GM13976 (cell line): ENCODE measurements around the gene RAD51B.
"Not testable (repeated sequence)": the region's sequence is repeated elsewhere in the genome, so short reads cannot be mapped to it uniquely, and the experiment has no call there.

ENCODE experiments used
- DNase-seq: peaks from one replicate; pipeline ENCODE4 v3.0.0; 2012; ENCODE audit warnings: low spot score
- in situ Hi-C: fragments of 300-500 bp; cut with MboI; formaldehyde crosslinking; loops from one replicate; pipeline ENCODE4 v1.12.0; 2022; ENCODE audit warnings: low sequenced_read_pairs, mixed read lengths, inconsistent platforms; ENCODE audit not compliant: unreplicated experiment
- TF ChIP-seq, protein P1 (sequence below): IDR thresholded peaks from 2 replicates; pipeline ENCODE4 v1.5.1; 2012; ENCODE audit warnings: borderline replicate concordance, mild to moderate bottlenecking; ENCODE audit not compliant: insufficient read depth; ENCODE audit errors: extremely low read depth, missing control alignments, control extremely low read depth

Gene RAD51B

DNA sequence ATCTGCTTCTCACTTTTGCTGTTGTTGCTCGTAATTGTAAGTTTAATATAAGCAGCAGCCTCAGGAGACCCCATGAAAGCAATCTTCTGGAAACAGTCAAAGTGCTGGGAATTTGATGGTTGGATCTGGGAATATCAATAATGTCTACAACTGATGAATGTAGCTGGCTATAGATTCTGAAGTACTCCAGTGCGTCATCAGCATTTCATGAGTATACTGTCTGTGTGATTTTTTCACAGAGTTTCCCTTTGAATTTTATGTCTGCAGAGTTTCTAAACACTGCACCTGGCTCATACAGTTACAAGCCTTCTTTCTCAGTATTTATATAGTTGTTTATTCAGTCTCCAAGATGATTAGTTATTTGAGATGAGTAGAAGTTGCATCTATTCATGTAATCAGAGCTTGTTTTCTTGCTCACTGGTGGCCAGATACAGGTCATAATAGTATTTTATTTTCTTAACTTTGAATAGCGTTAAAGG lies 222.3 kb downstream of the RAD51B start:
- in situ Hi-C loops: no loop called here
- TF ChIP-seq, protein P1, sequence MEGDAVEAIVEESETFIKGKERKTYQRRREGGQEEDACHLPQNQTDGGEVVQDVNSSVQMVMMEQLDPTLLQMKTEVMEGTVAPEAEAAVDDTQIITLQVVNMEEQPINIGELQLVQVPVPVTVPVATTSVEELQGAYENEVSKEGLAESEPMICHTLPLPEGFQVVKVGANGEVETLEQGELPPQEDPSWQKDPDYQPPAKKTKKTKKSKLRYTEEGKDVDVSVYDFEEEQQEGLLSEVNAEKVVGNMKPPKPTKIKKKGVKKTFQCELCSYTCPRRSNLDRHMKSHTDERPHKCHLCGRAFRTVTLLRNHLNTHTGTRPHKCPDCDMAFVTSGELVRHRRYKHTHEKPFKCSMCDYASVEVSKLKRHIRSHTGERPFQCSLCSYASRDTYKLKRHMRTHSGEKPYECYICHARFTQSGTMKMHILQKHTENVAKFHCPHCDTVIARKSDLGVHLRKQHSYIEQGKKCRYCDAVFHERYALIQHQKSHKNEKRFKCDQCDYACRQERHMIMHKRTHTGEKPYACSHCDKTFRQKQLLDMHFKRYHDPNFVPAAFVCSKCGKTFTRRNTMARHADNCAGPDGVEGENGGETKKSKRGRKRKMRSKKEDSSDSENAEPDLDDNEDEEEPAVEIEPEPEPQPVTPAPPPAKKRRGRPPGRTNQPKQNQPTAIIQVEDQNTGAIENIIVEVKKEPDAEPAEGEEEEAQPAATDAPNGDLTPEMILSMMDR: no peak
- no peak for DNase-seq

GRCh38 chr14:68042586-68043210 lies 223.1 kb downstream of the RAD51B start:
- DNase-seq: no peak
- TF ChIP-seq, protein P1: no peak

GRCh38 chr14:68043752-68044151 lies 224.2 kb downstream of the RAD51B start:
- TF ChIP-seq, protein P1: no peak
- in situ Hi-C loops: no loop called here
- DNase-seq: no peak

More at GRCh38 chr14:68042586-68043210, 223.1 kb downstream of the RAD51B start:
- in situ Hi-C loops: no loop called here

GRCh38 chr14:68047906-68048305 lies 228.3 kb downstream of the RAD51B start:
- TF ChIP-seq, protein P1: no peak
- DNase-seq: no peak
- in situ Hi-C loops: no loop called here

- DNase-seq, in situ Hi-C loops: not testable (repeated sequence)
These were observed 229.2 kb downstream of the RAD51B start for GRCh38 chr14:68048815-68049214.

DNA sequence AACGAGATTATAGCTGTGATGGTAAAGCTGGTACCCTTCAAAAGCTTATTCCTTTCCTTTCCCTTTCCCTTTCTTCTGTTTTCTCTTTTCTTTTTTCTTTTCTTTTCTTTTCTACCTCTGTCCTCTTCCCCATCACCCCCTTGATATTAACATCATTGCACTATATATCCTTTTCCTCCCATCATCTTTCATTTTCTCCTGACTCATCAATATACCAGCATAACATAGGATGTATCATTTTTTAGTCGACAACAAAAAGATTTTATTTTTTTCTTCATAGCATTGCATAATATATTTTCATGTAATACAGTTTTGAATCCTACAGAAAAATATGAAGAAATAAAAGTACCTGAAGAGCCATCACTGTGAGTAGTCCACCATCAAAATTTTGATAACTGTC lies 230.6 kb downstream of the RAD51B start:
- in situ Hi-C loops: no loop called here
- TF ChIP-seq, protein P1: no peak
- DNase-seq: no peak

DNA sequence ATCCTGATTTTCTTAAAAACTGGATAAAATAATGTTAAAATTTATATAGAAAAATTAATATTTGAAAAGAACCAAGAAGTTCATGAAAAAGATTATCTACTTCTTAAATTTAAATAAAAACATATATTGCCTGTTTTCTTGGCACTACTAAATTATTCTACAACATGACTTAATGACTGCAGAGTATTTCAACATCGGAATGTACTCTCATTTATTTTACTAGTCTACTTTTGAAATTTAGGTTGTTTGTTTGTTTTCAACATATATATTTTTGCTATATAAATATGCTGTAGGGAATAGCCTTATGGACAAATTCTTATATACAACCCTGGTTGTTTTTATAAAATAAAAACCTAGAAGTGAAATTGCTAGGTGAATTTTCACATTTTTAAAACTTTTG lies 231.6 kb downstream of the RAD51B start:
- no peak for DNase-seq
- TF ChIP-seq, protein P1: no peak
- in situ Hi-C loops: no loop called here
